IMR-90 (cell line): ENCODE measurements around the gene KCNAB1. TPM values are rescaled to one million over a fixed set of nuclear protein-coding genes. Genes with fewer than 3 reads are reported as not detected.

Experiments
- ATAC-seq: fragments of 200-7000 bp; cut with Tn5 transposase; 2 replicates; pipeline ENCODE4 v1.9.1; 2020; ENCODE audit warnings: low read depth, mild to moderate bottlenecking, moderate library complexity
- BruUV-seq: library from RNA; stranded (reverse); fragments of 400-500 nt; replicated peaks from 2 replicates; lab custom pipeline; 2021; lab: Mats Ljungman, UMichigan
- CTCF ChIA-PET: fragments of 300-600 bp; formaldehyde crosslinking; extraction: SDS; loops from one replicate; lab custom pipeline; 2021; ENCODE audit warnings: antibody characterized with exemption; lab: Yijun Ruan, JAX
- POLR2A ChIA-PET: fragments of 300-600 bp; sonication (Branson Sonifier 250); formaldehyde crosslinking; loops from one replicate; lab custom pipeline; 2022; ENCODE audit warnings: antibody characterized with exemption; ENCODE audit not compliant: unreplicated experiment; lab: Charles Lee
- DNase-seq: peaks from one replicate; pipeline ENCODE4 v3.0.0; 2013
- H2AFZ ChIP-seq: replicated peaks from 2 replicates; pipeline ENCODE3; 2013; ENCODE audit warnings: low read length, mild to moderate bottlenecking; ENCODE audit not compliant: poor library complexity
- H2AK5ac ChIP-seq: 2 replicates; pipeline ENCODE4 v1.6.1; 2013; ENCODE audit warnings: low read depth, low read length, inconsistent platforms
- H2AK9ac ChIP-seq: replicated peaks from 2 replicates; pipeline ENCODE3; 2013; ENCODE audit warnings: mild to moderate bottlenecking, low read depth, low read length, moderate library complexity; ENCODE audit not compliant: poor library complexity
- H2BK120ac ChIP-seq: 2 replicates; pipeline ENCODE4 v1.6.1; 2013; ENCODE audit warnings: low read depth, low read length, inconsistent platforms
- H2BK15ac ChIP-seq: 3 replicates; pipeline ENCODE4 v1.6.1; 2013; ENCODE audit warnings: low read depth, low read length, inconsistent platforms
- H2BK20ac ChIP-seq: 2 replicates; pipeline ENCODE4 v1.6.1; 2013; ENCODE audit warnings: low read depth, mild to moderate bottlenecking, inconsistent platforms, low read length, moderate library complexity
- H2BK5ac ChIP-seq: 2 replicates; pipeline ENCODE4 v1.6.1; 2013; ENCODE audit warnings: mild to moderate bottlenecking, low read depth, low read length, inconsistent platforms; ENCODE audit not compliant: poor library complexity, severe bottlenecking
- H3K14ac ChIP-seq: replicated peaks from 2 replicates; pipeline ENCODE4 v1.6.1; 2013; ENCODE audit warnings: low read depth, low read length, inconsistent platforms
- H3K18ac ChIP-seq: 2 replicates; pipeline ENCODE4 v1.6.1; 2013; ENCODE audit warnings: low read depth, low read length, control low read depth
- H3K23ac ChIP-seq: 2 replicates; pipeline ENCODE4 v1.6.1; 2013; ENCODE audit warnings: low read depth, low read length, inconsistent platforms
- H3K27ac ChIP-seq: 2 replicates; pipeline ENCODE4 v1.5.1; 2013; ENCODE audit warnings: mild to moderate bottlenecking, control low read depth, low read length; ENCODE audit not compliant: insufficient read depth
- H3K27me3 ChIP-seq: 2 replicates; pipeline ENCODE4 v1.6.1; 2013; ENCODE audit warnings: low read length; ENCODE audit not compliant: control insufficient read depth, insufficient read depth
- H3K36me3 ChIP-seq: 2 replicates; pipeline ENCODE4 v1.6.1; 2013; ENCODE audit warnings: low read length, mixed read lengths; ENCODE audit not compliant: control insufficient read depth, insufficient read depth
- H3K4ac ChIP-seq: 2 replicates; pipeline ENCODE4 v1.6.1; 2013; ENCODE audit warnings: low read depth, low read length, inconsistent platforms
- H3K4me1 ChIP-seq: 2 replicates; pipeline ENCODE4 v1.6.1; 2013; ENCODE audit warnings: low read length, mixed read lengths; ENCODE audit not compliant: control insufficient read depth, insufficient read depth
- H3K4me2 ChIP-seq: 2 replicates; pipeline ENCODE4 v1.6.1; 2013; ENCODE audit warnings: low read depth, mild to moderate bottlenecking, control low read depth, low read length, moderate library complexity
- H3K4me3 ChIP-seq: 2 replicates; pipeline ENCODE4 v1.5.1; 2013; ENCODE audit warnings: low read depth, mild to moderate bottlenecking, control low read depth, low read length, moderate library complexity; ENCODE audit not compliant: insufficient read depth
- H3K56ac ChIP-seq: 2 replicates; pipeline ENCODE4 v1.6.1; 2013; ENCODE audit warnings: low read length, inconsistent platforms; ENCODE audit not compliant: insufficient read depth; ENCODE audit errors: extremely low read depth
- H3K79me1 ChIP-seq, 2 experiments: 2 replicates each; pipeline ENCODE4 v1.6.1; 2013; ENCODE audit warnings: low read length in 2 of 2, inconsistent platforms in 1 of 2, low read depth in 1 of 2
- H3K9ac ChIP-seq: 2 replicates; pipeline ENCODE4 v1.6.1; 2013; ENCODE audit warnings: low read depth, low read length, control low read depth
- H3K9me1 ChIP-seq: 2 replicates; pipeline ENCODE4 v1.6.1; 2013; ENCODE audit warnings: low read length, inconsistent platforms; ENCODE audit not compliant: insufficient read depth
- H3K9me3 ChIP-seq: 2 replicates; pipeline ENCODE4 v1.6.1; 2013; ENCODE audit warnings: low read length; ENCODE audit not compliant: control insufficient read depth, insufficient read depth
- H4K20me1 ChIP-seq: 2 replicates; pipeline ENCODE4 v1.6.1; 2013; ENCODE audit warnings: low read length, inconsistent platforms; ENCODE audit not compliant: insufficient read depth
- H4K5ac ChIP-seq: 2 replicates; pipeline ENCODE4 v1.6.1; 2013; ENCODE audit warnings: mild to moderate bottlenecking, low read depth, low read length, control low read depth
- H4K8ac ChIP-seq, 2 experiments: 2 replicates each; pipeline ENCODE4 v1.6.1; 2013; ENCODE audit warnings: low read depth in 2 of 2, low read length in 2 of 2, control low read depth in 1 of 2, inconsistent platforms in 1 of 2
- H4K91ac ChIP-seq: 2 replicates; pipeline ENCODE4 v1.6.1; 2013; ENCODE audit warnings: low read depth, low read length, inconsistent platforms; ENCODE audit not compliant: insufficient read depth
- BHLHE40 ChIP-seq: fragments of 150-350 bp; IDR thresholded peaks from 2 replicates; pipeline ENCODE4 v1.6.1; 2016; ENCODE audit warnings: mild to moderate bottlenecking, low read depth, low read length
- CEBPB ChIP-seq: IDR thresholded peaks from 2 replicates; pipeline ENCODE4 v1.6.1; 2012; ENCODE audit warnings: low read depth, low read length, improper control_type of control experiment
- CHD1 ChIP-seq: IDR thresholded peaks from 2 replicates; pipeline ENCODE4 v1.6.1; 2012; ENCODE audit warnings: low read depth, low read length, improper control_type of control experiment
- FOS ChIP-seq: fragments of 150-350 bp; IDR thresholded peaks from 2 replicates; pipeline ENCODE4 v1.6.1; 2016; ENCODE audit warnings: low read depth, low read length
- MAFK ChIP-seq: IDR thresholded peaks from 2 replicates; pipeline ENCODE4 v1.6.1; 2012; ENCODE audit warnings: low read depth, low read length, improper control_type of control experiment
- MAZ ChIP-seq: IDR thresholded peaks from 2 replicates; pipeline ENCODE4 v1.6.1; 2012; ENCODE audit warnings: low read depth, mild to moderate bottlenecking, low read length, improper control_type of control experiment, moderate library complexity, borderline replicate concordance
- MXI1 ChIP-seq: IDR thresholded peaks from 2 replicates; pipeline ENCODE4 v1.6.1; 2012; ENCODE audit warnings: low read depth, mild to moderate bottlenecking, low read length, moderate library complexity, borderline replicate concordance
- NFE2L2 ChIP-seq: fragments of 150-350 bp; IDR thresholded peaks from 2 replicates; pipeline ENCODE4 v1.6.1; 2016; ENCODE audit warnings: low read depth, mild to moderate bottlenecking, low read length
- POLR2A ChIP-seq: IDR thresholded peaks from 2 replicates; pipeline ENCODE4 v1.6.1; 2012; ENCODE audit warnings: mild to moderate bottlenecking, low read depth, low read length
- RAD21 ChIP-seq: IDR thresholded peaks from 2 replicates; pipeline ENCODE4 v1.6.1; 2012; ENCODE audit warnings: low read length, improper control_type of control experiment
- RCOR1 ChIP-seq: IDR thresholded peaks from 2 replicates; pipeline ENCODE4 v1.6.1; 2012; ENCODE audit warnings: mild to moderate bottlenecking, low read length, improper control_type of control experiment; ENCODE audit not compliant: insufficient replicate concordance
- RFX5 ChIP-seq: IDR thresholded peaks from 2 replicates; pipeline ENCODE4 v1.8.0; 2012; ENCODE audit warnings: low read depth, mild to moderate bottlenecking, low read length, moderate library complexity
- SMC3 ChIP-seq: fragments of 150-350 bp; IDR thresholded peaks from 2 replicates; pipeline ENCODE4 v1.6.1; 2016; ENCODE audit warnings: low read depth, mild to moderate bottlenecking, antibody characterized with exemption, low read length, moderate library complexity
- WGBS, 2 experiments: methylation state at CpG; one replicate each; pipeline versions ENCODE4 v1.1.5 to v1.1.7; 2013; ENCODE audit warnings: missing lambda C conversion rate in 2 of 2; ENCODE audit not compliant: insufficient read length in 1 of 2; ENCODE audit errors: extremely low coverage in 2 of 2; 5-methylcytosine and 5-hydroxymethylcytosine counted together
- dilution Hi-C: fragments of 300-500 bp; cut with HindIII; formaldehyde crosslinking; loops from one replicate; pipeline ENCODE4 v1.14.3; 2018; ENCODE audit warnings: low sequenced_read_pairs; ENCODE audit not compliant: unreplicated experiment
- in situ Hi-C: fragments of 300-500 bp; cut with MboI; formaldehyde crosslinking; loops from 3 replicates; pipeline ENCODE4 v1.14.3; 2019; ENCODE audit warnings: low sequenced_read_pairs, inconsistent platforms, mixed read lengths
- intact Hi-C: fragments of 100-400 bp; cut with micrococcal nuclease; formaldehyde crosslinking; loops from 2 replicates; pipeline ENCODE4 v1.10.0; 2022
- polyA plus RNA-seq, 3 experiments: library from polyadenylated mRNA; depleted of rRNA; stranded (reverse); fragments of >200 nt; gene quantifications; 2 replicates each; pipeline ENCODE4 v1.2.3, GENCODE V29; 2012; ENCODE audit warnings: low replicate concordance in 1 of 3
- total RNA-seq: library from RNA; depleted of rRNA; stranded (reverse); fragments of >200 nt; gene quantifications from 2 replicates; pipeline ENCODE4 v1.2.3, GENCODE V29; 2012
- TF ChIP-seq, protein P1 (sequence below): conservative IDR thresholded peaks from 2 replicates; pipeline ENCODE4 v1.5.1; 2012; ENCODE audit warnings: mild to moderate bottlenecking, low read depth, low read length, improper control_type of control experiment
- TF ChIP-seq, protein P2 (sequence below): fragments of 150-350 bp; IDR thresholded peaks from 2 replicates; pipeline ENCODE4 v1.6.1; 2017; ENCODE audit warnings: mild to moderate bottlenecking, antibody characterized with exemption, low read length, low read depth
- TF ChIP-seq, protein P3 (sequence below): fragments of 150-350 bp; IDR thresholded peaks from 2 replicates; pipeline ENCODE4 v1.6.1; 2016; ENCODE audit warnings: low read depth, mild to moderate bottlenecking, low read length, moderate library complexity, borderline replicate concordance

Gene KCNAB1
- total and polyA plus RNA-seq, 2 of the 4 experiments (the other 2 are of a cell fraction) = under 0.01 to 0.07 TPM

DNA sequence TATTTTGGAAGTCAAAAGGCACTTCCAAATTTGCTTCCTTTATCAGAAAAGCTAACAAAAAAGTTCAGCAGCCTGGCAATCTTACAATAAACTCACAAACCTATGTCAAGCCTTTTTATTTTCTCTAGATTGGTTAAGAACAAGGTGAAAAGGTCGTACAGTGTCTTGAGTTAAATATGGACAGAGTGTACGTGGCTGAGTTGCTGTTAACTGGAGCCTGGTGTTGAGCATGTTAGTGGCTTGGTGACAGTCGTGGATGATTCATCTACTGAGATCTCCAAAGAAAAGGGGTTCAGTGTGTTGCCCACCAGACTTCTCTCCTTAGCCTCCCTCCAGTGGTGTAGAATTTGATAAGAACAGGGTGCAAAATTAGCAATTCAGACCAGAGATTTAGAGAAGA, 344.8 kb downstream of the KCNAB1 start:
- Histone ChIP-seq H4K20me1 (no peaks in the 10 kb centered on the region), H3K9me1 (no peaks in the 10 kb centered on the region), H2AFZ (no peak overlapping the region), H3K36me3 (no peaks in the 10 kb centered on the region), H2BK20ac (no peak overlapping the region), H3K56ac (no peak overlapping the region), H3K14ac (no peak overlapping the region), H3K27ac (no peak overlapping the region), H3K18ac (no peak overlapping the region), H3K4me1 (no peaks in the 10 kb centered on the region), H2AK5ac (no peak overlapping the region), H4K91ac (no peak overlapping the region), H3K9ac (no peak overlapping the region), H3K23ac (no peak overlapping the region), H2AK9ac (no peak overlapping the region), H3K79me1 (no peaks in the 10 kb centered on the region), H3K4me3 (no peak overlapping the region), H2BK120ac (no peak overlapping the region), H3K9me3 (no peaks in the 10 kb centered on the region), H4K5ac (no peak overlapping the region), H3K4ac (no peak overlapping the region), H4K8ac (no peak overlapping the region), H2BK5ac (no peak overlapping the region), H2BK15ac (no peak overlapping the region), H3K27me3 (peaks cover 9% of the 10 kb centered on the region; the same call in 1 of the 2 replicates), H3K4me2 (no peak overlapping the region)
- dilution Hi-C loops = no loop called here
- intact Hi-C loops = no loop called here
- no peak for ATAC-seq
- TF ChIP-seq MAZ = no peak
- no peak for TF ChIP-seq SMC3
- TF ChIP-seq, protein P1, sequence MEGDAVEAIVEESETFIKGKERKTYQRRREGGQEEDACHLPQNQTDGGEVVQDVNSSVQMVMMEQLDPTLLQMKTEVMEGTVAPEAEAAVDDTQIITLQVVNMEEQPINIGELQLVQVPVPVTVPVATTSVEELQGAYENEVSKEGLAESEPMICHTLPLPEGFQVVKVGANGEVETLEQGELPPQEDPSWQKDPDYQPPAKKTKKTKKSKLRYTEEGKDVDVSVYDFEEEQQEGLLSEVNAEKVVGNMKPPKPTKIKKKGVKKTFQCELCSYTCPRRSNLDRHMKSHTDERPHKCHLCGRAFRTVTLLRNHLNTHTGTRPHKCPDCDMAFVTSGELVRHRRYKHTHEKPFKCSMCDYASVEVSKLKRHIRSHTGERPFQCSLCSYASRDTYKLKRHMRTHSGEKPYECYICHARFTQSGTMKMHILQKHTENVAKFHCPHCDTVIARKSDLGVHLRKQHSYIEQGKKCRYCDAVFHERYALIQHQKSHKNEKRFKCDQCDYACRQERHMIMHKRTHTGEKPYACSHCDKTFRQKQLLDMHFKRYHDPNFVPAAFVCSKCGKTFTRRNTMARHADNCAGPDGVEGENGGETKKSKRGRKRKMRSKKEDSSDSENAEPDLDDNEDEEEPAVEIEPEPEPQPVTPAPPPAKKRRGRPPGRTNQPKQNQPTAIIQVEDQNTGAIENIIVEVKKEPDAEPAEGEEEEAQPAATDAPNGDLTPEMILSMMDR = no peak
- TF ChIP-seq POLR2A = no peak
- TF ChIP-seq FOS = no peak
- no peak for TF ChIP-seq CEBPB
- TF ChIP-seq RFX5 = no peak
- no peak for TF ChIP-seq MAFK
- TF ChIP-seq, protein P2, sequence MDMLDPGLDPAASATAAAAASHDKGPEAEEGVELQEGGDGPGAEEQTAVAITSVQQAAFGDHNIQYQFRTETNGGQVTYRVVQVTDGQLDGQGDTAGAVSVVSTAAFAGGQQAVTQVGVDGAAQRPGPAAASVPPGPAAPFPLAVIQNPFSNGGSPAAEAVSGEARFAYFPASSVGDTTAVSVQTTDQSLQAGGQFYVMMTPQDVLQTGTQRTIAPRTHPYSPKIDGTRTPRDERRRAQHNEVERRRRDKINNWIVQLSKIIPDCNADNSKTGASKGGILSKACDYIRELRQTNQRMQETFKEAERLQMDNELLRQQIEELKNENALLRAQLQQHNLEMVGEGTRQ = no peak
- no peak for TF ChIP-seq MXI1
- no peak for TF ChIP-seq CHD1
- TF ChIP-seq, protein P3, sequence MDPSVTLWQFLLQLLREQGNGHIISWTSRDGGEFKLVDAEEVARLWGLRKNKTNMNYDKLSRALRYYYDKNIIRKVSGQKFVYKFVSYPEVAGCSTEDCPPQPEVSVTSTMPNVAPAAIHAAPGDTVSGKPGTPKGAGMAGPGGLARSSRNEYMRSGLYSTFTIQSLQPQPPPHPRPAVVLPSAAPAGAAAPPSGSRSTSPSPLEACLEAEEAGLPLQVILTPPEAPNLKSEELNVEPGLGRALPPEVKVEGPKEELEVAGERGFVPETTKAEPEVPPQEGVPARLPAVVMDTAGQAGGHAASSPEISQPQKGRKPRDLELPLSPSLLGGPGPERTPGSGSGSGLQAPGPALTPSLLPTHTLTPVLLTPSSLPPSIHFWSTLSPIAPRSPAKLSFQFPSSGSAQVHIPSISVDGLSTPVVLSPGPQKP = no peak
- no peak for TF ChIP-seq RAD21
- no peak for TF ChIP-seq NFE2L2
- no peak for TF ChIP-seq BHLHE40
- no peak for TF ChIP-seq RCOR1
- ChIA-PET CTCF (interaction anchor here (0.7 kb wide), 1 partner anchor 14 kb away, joined by 3 read pairs; no protein-coding TSS in a partner anchor), POLR2A (no interaction called here)
- WGBS, 2 experiments = no CpG with 5 or more reads among the region's 3 CpGs
- DNase-seq = no peak
- in situ Hi-C loops = no loop called here
- BruUV-seq = no TSS peak
